IMR-90 (cell line): ENCODE results near the gene TVP23A. TPM values are rescaled to one million over a fixed set of nuclear protein-coding genes. Genes with fewer than 3 reads are reported as not detected.

Experiments
- ATAC-seq: fragments of 200-7000 bp; cut with Tn5 transposase; 2 replicates; pipeline ENCODE4 v1.9.1; 2020; ENCODE audit warnings: low read depth, mild to moderate bottlenecking, moderate library complexity
- BruUV-seq: library from RNA; stranded (reverse); fragments of 400-500 nt; replicated peaks from 2 replicates; lab custom pipeline; 2021; lab: Mats Ljungman, UMichigan
- CTCF ChIA-PET: fragments of 300-600 bp; formaldehyde crosslinking; extraction: SDS; loops from one replicate; lab custom pipeline; 2021; ENCODE audit warnings: antibody characterized with exemption; lab: Yijun Ruan, JAX
- POLR2A ChIA-PET: fragments of 300-600 bp; sonication (Branson Sonifier 250); formaldehyde crosslinking; loops from one replicate; lab custom pipeline; 2022; ENCODE audit warnings: antibody characterized with exemption; ENCODE audit not compliant: unreplicated experiment; lab: Charles Lee
- DNase-seq: peaks from one replicate; pipeline ENCODE4 v3.0.0; 2013
- H2AFZ ChIP-seq: replicated peaks from 2 replicates; pipeline ENCODE3; 2013; ENCODE audit warnings: low read length, mild to moderate bottlenecking; ENCODE audit not compliant: poor library complexity
- H2AK5ac ChIP-seq: 2 replicates; pipeline ENCODE4 v1.6.1; 2013; ENCODE audit warnings: low read depth, low read length, inconsistent platforms
- H2AK9ac ChIP-seq: replicated peaks from 2 replicates; pipeline ENCODE3; 2013; ENCODE audit warnings: mild to moderate bottlenecking, low read depth, low read length, moderate library complexity; ENCODE audit not compliant: poor library complexity
- H2BK120ac ChIP-seq: 2 replicates; pipeline ENCODE4 v1.6.1; 2013; ENCODE audit warnings: low read depth, low read length, inconsistent platforms
- H2BK15ac ChIP-seq: 3 replicates; pipeline ENCODE4 v1.6.1; 2013; ENCODE audit warnings: low read depth, low read length, inconsistent platforms
- H2BK20ac ChIP-seq: 2 replicates; pipeline ENCODE4 v1.6.1; 2013; ENCODE audit warnings: low read depth, mild to moderate bottlenecking, inconsistent platforms, low read length, moderate library complexity
- H2BK5ac ChIP-seq: 2 replicates; pipeline ENCODE4 v1.6.1; 2013; ENCODE audit warnings: mild to moderate bottlenecking, low read depth, low read length, inconsistent platforms; ENCODE audit not compliant: poor library complexity, severe bottlenecking
- H3K14ac ChIP-seq: replicated peaks from 2 replicates; pipeline ENCODE4 v1.6.1; 2013; ENCODE audit warnings: low read depth, low read length, inconsistent platforms
- H3K18ac ChIP-seq: 2 replicates; pipeline ENCODE4 v1.6.1; 2013; ENCODE audit warnings: low read depth, low read length, control low read depth
- H3K23ac ChIP-seq: 2 replicates; pipeline ENCODE4 v1.6.1; 2013; ENCODE audit warnings: low read depth, low read length, inconsistent platforms
- H3K27ac ChIP-seq: 2 replicates; pipeline ENCODE4 v1.5.1; 2013; ENCODE audit warnings: mild to moderate bottlenecking, control low read depth, low read length; ENCODE audit not compliant: insufficient read depth
- H3K27me3 ChIP-seq: 2 replicates; pipeline ENCODE4 v1.6.1; 2013; ENCODE audit warnings: low read length; ENCODE audit not compliant: control insufficient read depth, insufficient read depth
- H3K36me3 ChIP-seq: 2 replicates; pipeline ENCODE4 v1.6.1; 2013; ENCODE audit warnings: low read length, mixed read lengths; ENCODE audit not compliant: control insufficient read depth, insufficient read depth
- H3K4ac ChIP-seq: 2 replicates; pipeline ENCODE4 v1.6.1; 2013; ENCODE audit warnings: low read depth, low read length, inconsistent platforms
- H3K4me1 ChIP-seq: 2 replicates; pipeline ENCODE4 v1.6.1; 2013; ENCODE audit warnings: low read length, mixed read lengths; ENCODE audit not compliant: control insufficient read depth, insufficient read depth
- H3K4me2 ChIP-seq: 2 replicates; pipeline ENCODE4 v1.6.1; 2013; ENCODE audit warnings: low read depth, mild to moderate bottlenecking, control low read depth, low read length, moderate library complexity
- H3K4me3 ChIP-seq: 2 replicates; pipeline ENCODE4 v1.5.1; 2013; ENCODE audit warnings: low read depth, mild to moderate bottlenecking, control low read depth, low read length, moderate library complexity; ENCODE audit not compliant: insufficient read depth
- H3K56ac ChIP-seq: 2 replicates; pipeline ENCODE4 v1.6.1; 2013; ENCODE audit warnings: low read length, inconsistent platforms; ENCODE audit not compliant: insufficient read depth; ENCODE audit errors: extremely low read depth
- H3K79me1 ChIP-seq, 2 experiments: 2 replicates each; pipeline ENCODE4 v1.6.1; 2013; ENCODE audit warnings: low read length in 2 of 2, inconsistent platforms in 1 of 2, low read depth in 1 of 2
- H3K9ac ChIP-seq: 2 replicates; pipeline ENCODE4 v1.6.1; 2013; ENCODE audit warnings: low read depth, low read length, control low read depth
- H3K9me1 ChIP-seq: 2 replicates; pipeline ENCODE4 v1.6.1; 2013; ENCODE audit warnings: low read length, inconsistent platforms; ENCODE audit not compliant: insufficient read depth
- H3K9me3 ChIP-seq: 2 replicates; pipeline ENCODE4 v1.6.1; 2013; ENCODE audit warnings: low read length; ENCODE audit not compliant: control insufficient read depth, insufficient read depth
- H4K20me1 ChIP-seq: 2 replicates; pipeline ENCODE4 v1.6.1; 2013; ENCODE audit warnings: low read length, inconsistent platforms; ENCODE audit not compliant: insufficient read depth
- H4K5ac ChIP-seq: 2 replicates; pipeline ENCODE4 v1.6.1; 2013; ENCODE audit warnings: mild to moderate bottlenecking, low read depth, low read length, control low read depth
- H4K8ac ChIP-seq, 2 experiments: 2 replicates each; pipeline ENCODE4 v1.6.1; 2013; ENCODE audit warnings: low read depth in 2 of 2, low read length in 2 of 2, control low read depth in 1 of 2, inconsistent platforms in 1 of 2
- H4K91ac ChIP-seq: 2 replicates; pipeline ENCODE4 v1.6.1; 2013; ENCODE audit warnings: low read depth, low read length, inconsistent platforms; ENCODE audit not compliant: insufficient read depth
- CEBPB ChIP-seq: IDR thresholded peaks from 2 replicates; pipeline ENCODE4 v1.6.1; 2012; ENCODE audit warnings: low read depth, low read length, improper control_type of control experiment
- CHD1 ChIP-seq: IDR thresholded peaks from 2 replicates; pipeline ENCODE4 v1.6.1; 2012; ENCODE audit warnings: low read depth, low read length, improper control_type of control experiment
- ELK1 ChIP-seq: fragments of 150-350 bp; IDR thresholded peaks from 2 replicates; pipeline ENCODE4 v1.6.1; 2016; ENCODE audit warnings: low read depth, mild to moderate bottlenecking, low read length, moderate library complexity, borderline replicate concordance
- FOS ChIP-seq: fragments of 150-350 bp; IDR thresholded peaks from 2 replicates; pipeline ENCODE4 v1.6.1; 2016; ENCODE audit warnings: low read depth, low read length
- MAFK ChIP-seq: IDR thresholded peaks from 2 replicates; pipeline ENCODE4 v1.6.1; 2012; ENCODE audit warnings: low read depth, low read length, improper control_type of control experiment
- MAZ ChIP-seq: IDR thresholded peaks from 2 replicates; pipeline ENCODE4 v1.6.1; 2012; ENCODE audit warnings: low read depth, mild to moderate bottlenecking, low read length, improper control_type of control experiment, moderate library complexity, borderline replicate concordance
- MXI1 ChIP-seq: IDR thresholded peaks from 2 replicates; pipeline ENCODE4 v1.6.1; 2012; ENCODE audit warnings: low read depth, mild to moderate bottlenecking, low read length, moderate library complexity, borderline replicate concordance
- NFE2L2 ChIP-seq: fragments of 150-350 bp; IDR thresholded peaks from 2 replicates; pipeline ENCODE4 v1.6.1; 2016; ENCODE audit warnings: low read depth, mild to moderate bottlenecking, low read length
- POLR2A ChIP-seq: IDR thresholded peaks from 2 replicates; pipeline ENCODE4 v1.6.1; 2012; ENCODE audit warnings: mild to moderate bottlenecking, low read depth, low read length
- RAD21 ChIP-seq: IDR thresholded peaks from 2 replicates; pipeline ENCODE4 v1.6.1; 2012; ENCODE audit warnings: low read length, improper control_type of control experiment
- RCOR1 ChIP-seq: IDR thresholded peaks from 2 replicates; pipeline ENCODE4 v1.6.1; 2012; ENCODE audit warnings: mild to moderate bottlenecking, low read length, improper control_type of control experiment; ENCODE audit not compliant: insufficient replicate concordance
- RFX5 ChIP-seq: IDR thresholded peaks from 2 replicates; pipeline ENCODE4 v1.8.0; 2012; ENCODE audit warnings: low read depth, mild to moderate bottlenecking, low read length, moderate library complexity
- SMC3 ChIP-seq: fragments of 150-350 bp; IDR thresholded peaks from 2 replicates; pipeline ENCODE4 v1.6.1; 2016; ENCODE audit warnings: low read depth, mild to moderate bottlenecking, antibody characterized with exemption, low read length, moderate library complexity
- WGBS, 2 experiments: methylation state at CpG; one replicate each; pipeline versions ENCODE4 v1.1.5 to v1.1.7; 2013; ENCODE audit warnings: missing lambda C conversion rate in 2 of 2; ENCODE audit not compliant: insufficient read length in 1 of 2; ENCODE audit errors: extremely low coverage in 2 of 2; 5-methylcytosine and 5-hydroxymethylcytosine counted together
- dilution Hi-C: fragments of 300-500 bp; cut with HindIII; formaldehyde crosslinking; loops from one replicate; pipeline ENCODE4 v1.14.3; 2018; ENCODE audit warnings: low sequenced_read_pairs; ENCODE audit not compliant: unreplicated experiment
- in situ Hi-C: fragments of 300-500 bp; cut with MboI; formaldehyde crosslinking; loops from 3 replicates; pipeline ENCODE4 v1.14.3; 2019; ENCODE audit warnings: low sequenced_read_pairs, inconsistent platforms, mixed read lengths
- intact Hi-C: fragments of 100-400 bp; cut with micrococcal nuclease; formaldehyde crosslinking; loops from 2 replicates; pipeline ENCODE4 v1.10.0; 2022
- polyA plus RNA-seq, 3 experiments: library from polyadenylated mRNA; depleted of rRNA; stranded (reverse); fragments of >200 nt; gene quantifications; 2 replicates each; pipeline ENCODE4 v1.2.3, GENCODE V29; 2012; ENCODE audit warnings: low replicate concordance in 1 of 3
- total RNA-seq: library from RNA; depleted of rRNA; stranded (reverse); fragments of >200 nt; gene quantifications from 2 replicates; pipeline ENCODE4 v1.2.3, GENCODE V29; 2012

The TVP23A gene
- total and polyA plus RNA-seq, 2 of the 4 experiments (the other 2 are of a cell fraction): not detected

GRCh38 chr16:10856042-10856441 lies 37.4 kb upstream of the TVP23A start:
- Histone ChIP-seq H3K36me3 (no peaks in the 10 kb centered on the region), H3K27ac (no peak overlapping the region), H3K9me1 (no peaks in the 10 kb centered on the region), H2AFZ (no peak overlapping the region), H3K56ac (no peak overlapping the region), H3K9me3 (no peaks in the 10 kb centered on the region), H4K20me1 (no peaks in the 10 kb centered on the region), H3K27me3 (peaks cover 1% of the 10 kb centered on the region), H2BK5ac (no peak overlapping the region), H2BK20ac (no peak overlapping the region), H3K4me2 (no peak overlapping the region), H3K79me1 (no peaks in the 10 kb centered on the region), H2AK9ac (no peak overlapping the region), H3K9ac (no peak overlapping the region), H4K91ac (no peak overlapping the region), H3K14ac (no peak overlapping the region), H3K4me1 (no peaks in the 10 kb centered on the region), H3K18ac (no peak overlapping the region), H4K5ac (no peak overlapping the region), H2BK120ac (no peak overlapping the region), H3K23ac (no peak overlapping the region), H2AK5ac (no peak overlapping the region), H3K4me3 (no peak overlapping the region), H2BK15ac (no peak overlapping the region), H4K8ac (no peak overlapping the region), H3K4ac (no peak overlapping the region)
- no CpG with 5 or more reads among the region's 2 CpGs for WGBS, 2 experiments
- in situ Hi-C loops: no loop called here
- POLR2A ChIA-PET: interaction anchor here (0.6 kb wide), 1 partner anchor 13 kb away, joined by 4 read pairs; no protein-coding TSS in a partner anchor
- dilution Hi-C loops: no loop called here
- BruUV-seq: no TSS peak
- no peak for ATAC-seq
- intact Hi-C loops: no loop called here
- DNase-seq: no peak
- CTCF ChIA-PET: no interaction called here
- TF ChIP-seq SMC3 (no peak), ELK1 (no peak), MXI1 (no peak), CHD1 (no peak), RAD21 (no peak), NFE2L2 (no peak), RCOR1 (no peak), CEBPB (no peak), RFX5 (no peak), MAFK (no peak), FOS (no peak), POLR2A (no peak), MAZ (no peak)
